ENCODE results near the gene GAPDHS. TPM values are rescaled to one million over a fixed set of nuclear protein-coding genes. Genes with fewer than 3 reads are reported as not detected.

GAPDHS gene
- total RNA-seq, 1 experiment from 2014 or later, result not detected

- Histone ChIP-seq H2BK20ac (ENCODE audit: low read depth, low read length, poor library complexity, severe bottlenecking) (no peak overlapping the region), H2BK15ac (ENCODE audit: low read depth, low read length) (no peak overlapping the region), H2AFZ (ENCODE audit: low read length) (no peak overlapping the region), H3K27me3 (ENCODE audit: insufficient read depth, low read length) (no peaks in the 10 kb centered on the region; the same call in 1 of the 2 replicates), H2BK5ac (ENCODE audit: insufficient read length, low read length) (no peak overlapping the region), H3K23ac (ENCODE audit: insufficient read length, low read depth, low read length) (no peak overlapping the region), H3K56ac (ENCODE audit: insufficient read length, low read depth, low read length) (no peak overlapping the region), H3K9me3 (ENCODE audit: control insufficient read depth, low read depth, low read length) (no peaks in the 10 kb centered on the region), H3K4me1 (ENCODE audit: insufficient read depth, low read length) (peaks cover 5% of the 10 kb centered on the region; the same call in 1 of the 2 replicates), H2BK120ac (ENCODE audit: low read depth, low read length, poor library complexity, severe bottlenecking) (no peak overlapping the region), H4K8ac (replicated peaks; ENCODE audit: insufficient read length, low read depth, low read length) (no peak overlapping the region), H4K20me1 (ENCODE audit: control insufficient read depth, insufficient read depth, insufficient read length) (no peaks in the 10 kb centered on the region), H3K14ac (ENCODE audit: insufficient read depth, low read length) (no peak overlapping the region), H3K4me2 (ENCODE audit: insufficient read depth, insufficient read length, low read length) (no peak overlapping the region), H2AK5ac (ENCODE audit: insufficient read length, low read length) (no peak overlapping the region), H3T11ph (ENCODE audit: low read length) (no peak overlapping the region), H3K79me2 (ENCODE audit: insufficient read depth, low read length) (no peaks in the 10 kb centered on the region), H3K4ac (ENCODE audit: low read depth, low read length) (no peak overlapping the region), H3K23me2 (ENCODE audit: insufficient read length, low read depth, low read length, poor library complexity, severe bottlenecking) (peaks cover 7% of the 10 kb centered on the region), H3K9ac (ENCODE audit: extremely low read depth, insufficient read length, low read length) (no peak overlapping the region), H3K18ac (ENCODE audit: insufficient read length, low read depth, low read length) (no peak overlapping the region), H4K91ac (ENCODE audit: insufficient read length, low read depth, low read length) (no peak overlapping the region), H2BK12ac (ENCODE audit: insufficient read length, low read depth, low read length) (no peak overlapping the region), H4K5ac (ENCODE audit: insufficient read length, low read depth, low read length) (no peak overlapping the region), H3K79me1 (ENCODE audit: insufficient read depth, low read depth, low read length, poor library complexity, severe bottlenecking) (no peaks in the 10 kb centered on the region), H3K27ac (ENCODE audit: insufficient read length, low read depth, low read length) (no peak overlapping the region)
- DNase-seq, result no peak
- Mint-ChIP-seq H3K27ac (no peak overlapping the region; a peak in 1 of 7 replicates), H3K27me3 (ENCODE audit: low read depth) (peaks cover 37% of the 10 kb centered on the region), H3K4me1 (peaks cover 18 to 42% of the 10 kb centered on the region in 2 experiments), H3K36me3 (ENCODE audit: insufficient read depth in 1 of 3, low read depth in 3 of 3) (no peaks in the 10 kb centered on the region; a peak in 2 of 7 replicates), H3K4me3 (no peak overlapping the region), H3K9me3 (no peaks in the 10 kb centered on the region; a peak in 1 of 5 replicates)
- TF ChIP-seq CTCF (conservative IDR thresholded peaks at IDR 0.05), result no peak
- no CpG with 5 or more reads among the region's 12 CpGs for WGBS (ENCODE audit: extremely low coverage, insufficient read length, low lambda C conversion rate)
Observed at GRCh38 chr19:35522745-35523327, 10.4 kb upstream of the GAPDHS start.

All from H9 (cell line).